Omental fat pad (tissue), 4 donors: ENCODE measurements around the gene PTPN5. TPM values are rescaled to one million over a fixed set of nuclear protein-coding genes. Genes with fewer than 3 reads are reported as not detected.

ENCODE experiments used
- ATAC-seq: fragments of 150-250 bp; one replicate; pipeline ENCODE4 v1.9.1; 2016; ENCODE audit warnings: mild to moderate bottlenecking, moderate library complexity; ENCODE audit not compliant: low FRiP score
- DNase-seq: peaks from one replicate; pipeline ENCODE4 v3.0.0-alpha.2; 2019; ENCODE audit warnings: low spot score
- total RNA-seq, 4 donors: library from RNA; depleted of rRNA; stranded (reverse); fragments of >200 nt; gene quantifications; one replicate each; pipeline ENCODE4 v1.1.0, GENCODE V29; 2016
- TF ChIP-seq, protein P1 (sequence below), 3 donors: fragments of 450-650 bp; IDR thresholded peaks; one replicate each; pipeline ENCODE4 v1.5.1; 2016 to 2017; ENCODE audit warnings: antibody characterized with exemption in 3 of 3, mild to moderate bottlenecking in 3 of 3, moderate library complexity in 2 of 3

Gene PTPN5
- total RNA-seq, 4 donors from 2014 or later: 0.28 to 4.7 (median 1.5) TPM

DNA sequence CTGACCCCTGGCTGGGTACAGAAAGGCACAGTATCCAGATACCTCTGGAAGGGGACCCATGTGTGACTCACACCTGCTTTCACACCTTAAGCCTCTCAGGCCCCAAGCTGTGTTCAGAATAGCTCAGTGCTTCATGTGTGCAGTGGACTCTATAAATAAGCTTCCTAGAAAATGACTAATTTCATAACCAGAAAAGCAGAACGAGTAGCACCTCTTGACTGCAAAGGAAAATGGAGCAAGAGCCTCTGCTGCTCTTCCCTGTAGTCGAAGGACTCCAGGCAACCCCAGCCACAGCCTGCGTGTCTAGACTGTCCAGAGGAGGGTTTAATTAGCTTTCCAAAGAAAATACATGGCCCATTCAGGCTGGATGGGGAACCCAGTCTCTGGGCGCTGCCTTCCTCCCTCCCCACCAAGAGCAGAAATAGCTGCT lies 23.1 kb downstream of the PTPN5 start:
- TF ChIP-seq, protein P1, sequence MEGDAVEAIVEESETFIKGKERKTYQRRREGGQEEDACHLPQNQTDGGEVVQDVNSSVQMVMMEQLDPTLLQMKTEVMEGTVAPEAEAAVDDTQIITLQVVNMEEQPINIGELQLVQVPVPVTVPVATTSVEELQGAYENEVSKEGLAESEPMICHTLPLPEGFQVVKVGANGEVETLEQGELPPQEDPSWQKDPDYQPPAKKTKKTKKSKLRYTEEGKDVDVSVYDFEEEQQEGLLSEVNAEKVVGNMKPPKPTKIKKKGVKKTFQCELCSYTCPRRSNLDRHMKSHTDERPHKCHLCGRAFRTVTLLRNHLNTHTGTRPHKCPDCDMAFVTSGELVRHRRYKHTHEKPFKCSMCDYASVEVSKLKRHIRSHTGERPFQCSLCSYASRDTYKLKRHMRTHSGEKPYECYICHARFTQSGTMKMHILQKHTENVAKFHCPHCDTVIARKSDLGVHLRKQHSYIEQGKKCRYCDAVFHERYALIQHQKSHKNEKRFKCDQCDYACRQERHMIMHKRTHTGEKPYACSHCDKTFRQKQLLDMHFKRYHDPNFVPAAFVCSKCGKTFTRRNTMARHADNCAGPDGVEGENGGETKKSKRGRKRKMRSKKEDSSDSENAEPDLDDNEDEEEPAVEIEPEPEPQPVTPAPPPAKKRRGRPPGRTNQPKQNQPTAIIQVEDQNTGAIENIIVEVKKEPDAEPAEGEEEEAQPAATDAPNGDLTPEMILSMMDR (IDR thresholded peaks at IDR 0.05): no peak
- ATAC-seq (no peak), DNase-seq (no peak)

DNA sequence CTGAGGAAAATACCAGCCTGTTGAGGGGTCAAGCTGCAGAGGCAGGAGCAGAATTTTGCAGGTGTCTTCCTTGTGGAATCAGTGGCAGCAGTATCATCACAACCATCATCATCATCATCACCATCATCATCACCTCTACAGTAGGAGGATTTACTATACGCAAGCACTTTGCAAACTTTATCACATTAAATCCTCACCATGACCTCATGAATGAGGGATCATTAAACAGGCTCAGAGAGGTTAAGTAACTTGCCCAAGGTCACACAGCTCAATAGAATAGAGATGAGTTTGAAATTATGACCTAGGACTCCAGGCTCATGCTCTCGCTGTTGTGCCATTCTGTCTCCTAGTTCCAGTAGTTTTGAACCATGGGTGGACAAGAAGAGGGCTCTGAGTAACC lies 25.6 kb downstream of the PTPN5 start:
- TF ChIP-seq, protein P1 (IDR thresholded peaks at IDR 0.05): no peak
- no peak for ATAC-seq
- no peak for DNase-seq

DNA sequence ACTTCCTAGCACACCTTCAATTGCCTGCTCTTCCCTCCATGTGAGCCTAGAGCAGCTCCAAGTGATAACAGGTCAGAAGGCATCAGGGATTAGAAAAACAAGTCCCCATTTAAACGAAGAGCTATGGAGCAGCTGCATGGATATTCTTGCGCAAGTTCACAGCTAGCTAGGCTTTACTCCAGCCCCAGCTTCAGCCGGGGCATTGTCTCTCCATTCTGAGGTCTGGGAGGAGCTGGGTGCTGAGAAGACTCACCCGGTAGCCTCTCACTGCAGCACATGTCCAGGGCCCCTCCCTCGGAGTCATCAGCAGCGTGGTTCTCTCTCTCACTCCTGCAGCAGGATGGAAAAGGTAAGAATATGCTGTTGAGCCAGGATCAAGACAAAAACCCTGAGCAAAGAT lies 26.0 kb downstream of the PTPN5 start:
- ATAC-seq (no peak), DNase-seq (no peak)
- TF ChIP-seq, protein P1 (IDR thresholded peaks at IDR 0.05): no peak

DNA sequence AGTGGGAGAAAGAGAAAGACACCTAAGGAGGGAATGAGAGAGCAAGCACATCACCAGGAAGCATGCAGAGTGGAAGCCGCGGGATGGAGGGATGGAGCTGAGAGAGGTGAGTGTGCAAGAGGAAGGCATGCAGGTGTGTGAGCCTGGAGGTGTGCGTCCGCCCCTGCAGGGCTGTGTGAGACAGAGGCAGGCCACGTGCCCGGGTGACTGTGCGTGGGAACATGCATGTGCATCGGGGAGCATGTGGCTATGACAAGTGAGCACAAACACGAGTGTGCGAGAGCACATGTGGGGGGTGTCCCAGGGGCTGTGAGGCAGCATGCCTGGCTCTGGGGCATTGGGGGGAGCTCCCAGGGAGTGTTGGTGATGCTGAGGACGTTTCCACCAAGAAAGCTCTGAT lies 29.9 kb downstream of the PTPN5 start:
- no peak for ATAC-seq
- no peak for DNase-seq
- TF ChIP-seq, protein P1 (IDR thresholded peaks at IDR 0.05): no peak

DNA sequence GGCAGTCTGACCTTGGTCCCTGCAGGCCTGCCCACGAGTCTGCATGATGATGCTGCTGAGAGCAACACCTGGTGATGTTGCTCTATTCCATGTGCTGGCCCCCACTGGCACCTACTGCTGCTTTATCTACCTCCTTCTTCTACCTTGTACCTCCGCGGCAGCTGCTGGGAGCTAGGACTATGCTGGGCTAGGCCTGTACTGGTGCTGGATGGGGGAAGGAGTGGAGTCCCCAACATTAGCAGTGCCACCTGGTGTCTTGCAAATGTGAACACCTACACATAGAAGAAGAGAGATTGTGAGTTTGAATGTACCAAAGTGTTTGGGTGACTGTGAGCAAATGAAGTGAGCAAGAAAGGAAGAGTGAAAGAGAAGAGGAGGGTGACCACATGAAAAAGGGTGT lies 30.5 kb downstream of the PTPN5 start:
- no peak for DNase-seq
- no peak for ATAC-seq
- TF ChIP-seq, protein P1 (IDR thresholded peaks at IDR 0.05): no peak

DNA sequence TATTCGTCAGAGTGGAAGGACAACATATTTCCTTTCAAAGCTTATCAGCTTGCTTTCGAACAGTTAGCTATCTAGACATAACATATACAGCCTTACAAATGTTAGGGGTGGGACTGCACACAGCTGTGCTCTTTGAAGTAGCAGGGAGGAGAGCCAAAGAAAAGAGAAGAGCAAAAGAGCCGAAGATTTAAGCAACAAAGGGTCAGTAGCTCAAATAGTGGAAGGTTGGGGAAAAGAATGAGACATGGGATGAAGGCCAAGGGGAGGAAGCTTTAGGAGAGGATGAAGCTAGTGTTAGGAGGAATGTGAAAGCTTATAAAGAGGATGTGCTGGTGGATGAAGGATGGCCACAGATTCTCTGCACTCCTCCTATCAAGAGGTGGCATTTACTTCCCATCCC lies 33.8 kb downstream of the PTPN5 start:
- TF ChIP-seq, protein P1 (IDR thresholded peaks at IDR 0.05): no peak
- DNase-seq (no peak), ATAC-seq (no peak)

DNA sequence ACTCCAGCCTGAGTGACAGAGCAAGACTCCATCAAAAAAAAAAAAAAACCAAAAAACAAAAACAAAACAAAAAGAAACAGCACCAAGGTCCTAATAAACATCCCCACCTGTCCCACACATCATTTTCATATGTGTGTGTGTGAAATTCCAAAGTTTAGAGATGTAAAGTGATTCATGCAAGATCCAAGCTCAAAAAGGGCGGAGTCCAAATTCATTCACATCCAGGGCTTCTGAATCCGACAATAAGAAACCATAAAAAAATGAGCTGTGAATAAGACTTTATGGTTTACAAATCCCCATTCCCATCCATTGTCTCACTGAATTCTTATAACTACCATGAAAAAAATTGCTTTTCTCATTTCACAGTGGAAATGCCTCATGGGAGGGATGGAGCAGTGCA lies 34.7 kb downstream of the PTPN5 start:
- TF ChIP-seq, protein P1 (IDR thresholded peaks at IDR 0.05): no peak
- no peak for ATAC-seq
- DNase-seq: no peak
